Panc1 (cell line): Measurements from ENCODE around the gene CCDC78. TPM values are rescaled to one million over a fixed set of nuclear protein-coding genes. Genes with fewer than 3 reads are reported as not detected.

Experiments
- ATAC-seq: fragments of 200-7000 bp; cut with Tn5 transposase; 2 replicates; pipeline ENCODE4 v1.9.1; 2020; ENCODE audit warnings: mild to moderate bottlenecking, moderate library complexity
- BruUV-seq: library from RNA; stranded (reverse); fragments of 400-500 nt; replicated peaks from 2 replicates; lab custom pipeline; 2021; lab: Mats Ljungman, UMichigan
- CTCF ChIA-PET: fragments of 300-600 bp; sonication (Branson Sonifier 250); formaldehyde crosslinking; loops from one replicate; lab custom pipeline; 2022; ENCODE audit warnings: antibody characterized with exemption; lab: Charles Lee
- POLR2A ChIA-PET: fragments of 300-600 bp; sonication (Branson Sonifier 250); formaldehyde crosslinking; loops from one replicate; lab custom pipeline; 2022; ENCODE audit warnings: antibody characterized with exemption; lab: Charles Lee
- DNase-seq: peaks from one replicate; pipeline ENCODE4 v3.0.0-alpha.2; 2010; ENCODE audit warnings: low read depth, low spot score
- H3K27ac ChIP-seq: 2 replicates; pipeline ENCODE4 v1.5.1; 2011; ENCODE audit warnings: mild to moderate bottlenecking, low read length, inconsistent platforms
- H3K27me3 ChIP-seq: fragments of 200-500 bp; sonication (Bioruptor generic); 2 replicates; pipeline ENCODE4 v1.6.0; 2014; ENCODE audit warnings: low read length, inconsistent platforms; ENCODE audit not compliant: control insufficient read depth, insufficient read depth
- H3K36me3 ChIP-seq: fragments of 200-500 bp; sonication (Bioruptor generic); 2 replicates; pipeline ENCODE4 v1.5.1; 2014; ENCODE audit warnings: inconsistent platforms, mild to moderate bottlenecking, low read length, moderate library complexity; ENCODE audit not compliant: control insufficient read depth, insufficient read depth
- H3K4me1 ChIP-seq: 2 replicates; pipeline ENCODE4 v1.5.1; 2011; ENCODE audit warnings: inconsistent platforms, mild to moderate bottlenecking, low read length, moderate library complexity; ENCODE audit not compliant: control insufficient read depth, insufficient read depth
- H3K4me3 ChIP-seq, 2 experiments: 2 replicates each; pipeline ENCODE4 v1.5.1; 2011 to 2012; ENCODE audit warnings: low read depth in 2 of 2, low read length in 2 of 2, mild to moderate bottlenecking in 2 of 2, inconsistent platforms in 1 of 2, moderate library complexity in 1 of 2
- H3K9me3 ChIP-seq: fragments of 200-500 bp; sonication (Bioruptor generic); 2 replicates; pipeline ENCODE4 v1.5.1; 2014; ENCODE audit warnings: low read depth, mild to moderate bottlenecking, inconsistent platforms, low read length, moderate library complexity; ENCODE audit not compliant: control insufficient read depth, insufficient read depth
- POLR2AphosphoS5 ChIP-seq: IDR thresholded peaks from 2 replicates; pipeline ENCODE4 v1.6.1; 2012; ENCODE audit warnings: mild to moderate bottlenecking, low read depth, low read length, moderate library complexity
- REST ChIP-seq, 2 experiments: IDR thresholded peaks; 2 replicates each; pipeline ENCODE4 v1.6.1; 2011 to 2012; ENCODE audit warnings: low read depth in 2 of 2, control low read depth in 1 of 2, low read length in 1 of 2, mild to moderate bottlenecking in 1 of 2, moderate library complexity in 1 of 2; ENCODE audit not compliant: insufficient read depth in 1 of 2
- SIN3A ChIP-seq: IDR thresholded peaks from 2 replicates; pipeline ENCODE4 v1.6.1; 2012; ENCODE audit warnings: low read depth, mild to moderate bottlenecking, low read length, moderate library complexity, borderline replicate concordance; ENCODE audit not compliant: insufficient read depth
- TCF7L2 ChIP-seq: IDR thresholded peaks from 2 replicates; pipeline ENCODE4 v1.6.1; 2011; ENCODE audit warnings: mild to moderate bottlenecking, low read depth, low read length, inconsistent platforms
- in situ Hi-C: cut with HindIII; loops from 2 replicates; pipeline ENCODE4 v1.10.0; 2016; ENCODE audit warnings: low sequenced_read_pairs, low pct_unique_long_range_greater_than_20kb
- intact Hi-C: fragments of 100-400 bp; cut with micrococcal nuclease; formaldehyde crosslinking; loops from one replicate; pipeline ENCODE4 v1.10.0; 2022; ENCODE audit not compliant: unreplicated experiment
- total RNA-seq: library from RNA; stranded (reverse); gene quantifications from one replicate; pipeline ENCODE4 v1.2.1, GENCODE V29; 2021; ENCODE audit not compliant: unreplicated experiment

The CCDC78 gene
- total RNA-seq, 1 experiment from 2014 or later = 18.2 TPM

- TSS peak; percentile 84 for BruUV-seq
- POLR2A ChIA-PET = no interaction called here
Observed at GRCh38 chr16:728890-729744, 2.9 kb upstream of the CCDC78 start.

GRCh38 chr16:728131-728889 lies 2.1 kb upstream of the CCDC78 start:
- Histone ChIP-seq H3K4me1 (peaks cover 13% of the 10 kb centered on the region), H3K27ac (peak overlapping the region; percentile 79), H3K4me3 (peak overlapping the region; percentile 64 to 74), H3K36me3 (no peaks in the 10 kb centered on the region), H3K27me3 (no peaks in the 10 kb centered on the region), H3K9me3 (no peaks in the 10 kb centered on the region)
- in situ Hi-C loops (no loop called here), intact Hi-C loops (no loop called here)
- peak; percentile 60 for ATAC-seq
- no peak for DNase-seq
- POLR2A ChIA-PET = interaction anchor here (0.7 kb wide), 1 partner anchor 56 kb away, joined by 10 read pairs; no protein-coding TSS in a partner anchor
- CTCF ChIA-PET = interaction anchor here (0.8 kb wide), 1 partner anchor 329 kb away, joined by 3 read pairs; no protein-coding TSS in a partner anchor
- BruUV-seq = no TSS peak
- no peak for TF ChIP-seq TCF7L2
- TF ChIP-seq SIN3A = peak; percentile 76; the same call in 1 of the 2 replicates
- no peak; the same call in none of the 2 replicates for TF ChIP-seq POLR2AphosphoS5
- 0 out of 4 replicates have a peak, but pooled peaks of 1 of the 2 experiments have one; percentile 45 for TF ChIP-seq REST (IDR thresholded peaks at IDR 0.05; ENCODE audit: insufficient read depth in 1 of 2, low read depth in 2 of 2, low read length in 1 of 2)

More at GRCh38 chr16:728890-729744, 2.9 kb upstream of the CCDC78 start:
- DNase-seq = no peak
- Histone ChIP-seq H3K9me3 (no peaks in the 10 kb centered on the region), H3K36me3 (no peaks in the 10 kb centered on the region), H3K4me3 (peak overlapping the region; percentile 64 to 74), H3K27ac (no peak overlapping the region; the same call in 1 of the 2 replicates), H3K4me1 (peaks cover 13% of the 10 kb centered on the region), H3K27me3 (no peaks in the 10 kb centered on the region)
- CTCF ChIA-PET = no interaction called here
- TF ChIP-seq REST (IDR thresholded peaks at IDR 0.05; ENCODE audit: insufficient read depth in 1 of 2, low read depth in 2 of 2, low read length in 1 of 2) = no peak
- TF ChIP-seq POLR2AphosphoS5 = peak; percentile 19
- intact Hi-C loops = no loop called here
- ATAC-seq = no peak
- in situ Hi-C loops = no loop called here
